ENCODE data around the gene YRDC. TPM values are rescaled to one million over a fixed set of nuclear protein-coding genes. Genes with fewer than 3 reads are reported as not detected.
"Not testable (repeated sequence)": the region's sequence is repeated elsewhere in the genome, so short reads cannot be mapped to it uniquely, and the experiment has no call there.

Gene YRDC
- total RNA-seq, 1 donor from 2014 or later = 46.5 TPM

DNA sequence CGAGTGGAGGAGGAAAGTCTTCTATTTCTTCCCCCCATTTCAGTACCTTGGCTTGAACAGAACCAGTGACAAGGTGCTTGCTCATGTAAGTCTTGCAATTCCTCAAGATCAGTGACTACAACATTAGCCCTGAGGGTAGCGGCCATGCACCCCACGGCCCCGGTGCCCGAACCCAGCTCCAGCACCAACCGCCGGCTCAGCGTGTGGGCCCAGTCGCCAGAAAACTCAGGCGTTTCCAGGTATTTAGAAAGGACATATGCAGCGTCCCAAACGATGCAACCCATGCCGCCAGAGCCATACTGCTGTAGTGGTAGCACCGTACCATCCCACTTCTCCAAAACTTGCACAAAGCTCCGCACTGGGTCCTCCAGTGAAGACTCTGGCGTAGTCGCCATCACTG is 25.5 kb downstream of the YRDC start:
- peaks cover under 1% of the 10 kb centered on the region for H3K4me1 Mint-ChIP-seq (ENCODE audit: low read depth)
- H3K9me3 Mint-ChIP-seq = no peaks in the 10 kb centered on the region
- H3K27me3 Mint-ChIP-seq (ENCODE audit: low read depth) = peaks cover 14% of the 10 kb centered on the region
- no peaks in the 10 kb centered on the region for H3K36me3 Mint-ChIP-seq (ENCODE audit: low read depth)
- intact Hi-C loops (cut with micrococcal nuclease) = no loop called here
- H3K27ac Mint-ChIP-seq = no peak overlapping the region
- DNase-seq (ENCODE audit: low spot score) = no peak
- H3K4me3 Mint-ChIP-seq (ENCODE audit: low read depth) = no peak overlapping the region

DNA sequence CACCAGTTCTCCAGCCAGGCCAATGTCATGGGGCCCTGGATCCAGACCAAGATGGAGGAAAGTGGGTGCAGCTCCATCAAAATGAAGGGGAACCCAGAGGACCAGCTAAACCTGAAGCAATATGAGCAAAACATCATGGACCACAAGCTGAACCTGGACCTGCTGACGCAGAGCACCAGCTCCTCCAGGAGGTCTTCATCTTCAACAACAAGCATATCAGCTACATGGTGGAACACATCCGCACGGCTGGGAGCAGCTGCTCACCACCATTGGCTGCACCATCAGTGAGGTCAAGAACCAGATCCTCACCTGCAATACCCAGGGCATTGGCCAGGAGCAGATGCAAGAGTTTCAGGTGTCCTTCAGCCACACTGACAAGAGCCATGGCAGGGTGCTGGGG is 29.4 kb downstream of the YRDC start:
- DNase-seq (ENCODE audit: low spot score) = no peak
- intact Hi-C loops (cut with micrococcal nuclease) = no loop called here
- Mint-ChIP-seq H3K36me3 (ENCODE audit: low read depth) (no peaks in the 10 kb centered on the region), H3K27ac (no peak overlapping the region), H3K4me3 (ENCODE audit: low read depth) (no peak overlapping the region), H3K9me3 (no peaks in the 10 kb centered on the region), H3K27me3 (ENCODE audit: low read depth) (peaks cover 6% of the 10 kb centered on the region), H3K4me1 (ENCODE audit: low read depth) (peaks cover 4% of the 10 kb centered on the region)

DNA sequence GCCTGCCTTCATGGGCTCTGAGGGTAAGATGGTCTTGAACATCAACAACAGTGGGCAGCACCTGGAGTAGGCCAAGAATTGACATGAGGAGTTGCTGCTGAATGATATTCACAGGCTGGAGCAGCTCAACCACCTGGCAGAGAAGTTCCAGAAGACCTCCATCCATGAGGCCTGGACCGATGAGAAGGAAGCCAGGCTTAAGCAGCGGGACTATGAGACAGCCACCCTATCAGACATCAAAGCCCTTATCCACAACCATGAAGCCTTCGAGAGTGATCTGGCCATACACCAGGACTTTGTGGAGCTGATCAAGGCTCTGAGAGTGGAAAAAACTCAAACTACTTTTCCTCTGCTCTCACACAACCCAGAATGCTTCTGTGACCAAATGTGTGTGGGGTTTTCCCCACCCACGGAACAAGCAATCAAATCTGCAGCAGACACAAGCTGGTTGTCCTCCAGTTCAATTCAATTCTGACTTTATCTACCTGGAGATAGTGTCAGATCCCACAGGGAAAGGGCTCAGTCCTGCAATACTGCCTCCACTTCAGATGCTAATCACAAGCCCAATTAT is 31.0 kb downstream of the YRDC start:
- H3K9me3 Mint-ChIP-seq = no peaks in the 10 kb centered on the region
- peaks cover 4% of the 10 kb centered on the region for H3K4me1 Mint-ChIP-seq (ENCODE audit: low read depth)
- intact Hi-C loops (cut with micrococcal nuclease) = no loop called here
- H3K4me3 Mint-ChIP-seq (ENCODE audit: low read depth) = no peak overlapping the region
- peaks cover 6% of the 10 kb centered on the region for H3K27me3 Mint-ChIP-seq (ENCODE audit: low read depth)
- H3K27ac Mint-ChIP-seq = no peak overlapping the region
- H3K36me3 Mint-ChIP-seq (ENCODE audit: low read depth) = no peaks in the 10 kb centered on the region
- DNase-seq (ENCODE audit: low spot score) = no peak

DNA sequence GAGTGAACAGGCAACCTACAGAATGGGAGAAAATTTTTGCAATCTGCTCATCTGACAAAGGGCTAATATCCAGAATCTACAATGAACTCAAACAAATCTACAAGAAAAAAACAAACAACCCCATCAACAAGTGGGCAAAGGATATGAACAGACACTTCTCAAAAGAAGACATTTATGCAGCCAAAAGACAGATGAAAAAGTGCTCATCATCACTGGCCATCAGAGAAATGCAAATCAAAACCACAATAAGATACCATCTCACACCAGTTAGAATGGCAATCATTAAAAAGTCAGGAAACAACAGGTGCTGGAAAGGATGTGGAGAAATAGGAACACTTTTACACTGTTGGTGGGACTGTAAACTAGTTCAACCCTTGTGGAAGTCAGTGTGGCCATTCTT is 36.6 kb downstream of the YRDC start:
- DNase-seq (ENCODE audit: low spot score); H3K4me3 Mint-ChIP-seq (ENCODE audit: low read depth); intact Hi-C loops (cut with micrococcal nuclease); H3K36me3 Mint-ChIP-seq (ENCODE audit: low read depth); H3K4me1 Mint-ChIP-seq (ENCODE audit: low read depth); H3K27ac Mint-ChIP-seq; H3K9me3 Mint-ChIP-seq: not testable (repeated sequence)
- peaks cover 33% of the 10 kb centered on the region for H3K27me3 Mint-ChIP-seq (ENCODE audit: low read depth)

DNA sequence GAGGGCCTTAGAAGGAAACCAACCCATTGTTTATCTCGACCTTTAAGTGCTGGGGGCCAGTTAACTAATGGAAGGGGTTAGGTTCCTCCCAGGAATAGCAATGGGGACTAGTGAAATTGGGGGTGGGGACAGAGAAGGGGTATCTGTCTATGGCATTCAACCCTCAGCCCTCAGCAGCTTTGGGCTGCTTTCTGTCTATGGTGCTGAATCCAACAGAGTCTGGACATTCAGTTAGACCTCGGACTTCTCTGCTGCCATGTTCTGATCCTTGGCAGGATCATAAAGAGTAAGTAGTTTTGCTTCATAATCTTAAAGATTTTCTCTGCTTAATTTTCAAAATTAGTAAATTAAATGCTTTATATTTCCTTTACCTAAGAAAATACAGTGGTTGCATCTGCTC is 40.5 kb downstream of the YRDC start:
- DNase-seq (ENCODE audit: low spot score) = no peak
- Mint-ChIP-seq H3K36me3 (ENCODE audit: low read depth) (no peaks in the 10 kb centered on the region), H3K9me3 (no peaks in the 10 kb centered on the region), H3K27me3 (ENCODE audit: low read depth) (peaks cover 67% of the 10 kb centered on the region), H3K4me1 (ENCODE audit: low read depth) (peaks cover 9% of the 10 kb centered on the region), H3K4me3 (ENCODE audit: low read depth) (no peak overlapping the region), H3K27ac (no peak overlapping the region)
- intact Hi-C loops (cut with micrococcal nuclease) = no loop called here

DNA sequence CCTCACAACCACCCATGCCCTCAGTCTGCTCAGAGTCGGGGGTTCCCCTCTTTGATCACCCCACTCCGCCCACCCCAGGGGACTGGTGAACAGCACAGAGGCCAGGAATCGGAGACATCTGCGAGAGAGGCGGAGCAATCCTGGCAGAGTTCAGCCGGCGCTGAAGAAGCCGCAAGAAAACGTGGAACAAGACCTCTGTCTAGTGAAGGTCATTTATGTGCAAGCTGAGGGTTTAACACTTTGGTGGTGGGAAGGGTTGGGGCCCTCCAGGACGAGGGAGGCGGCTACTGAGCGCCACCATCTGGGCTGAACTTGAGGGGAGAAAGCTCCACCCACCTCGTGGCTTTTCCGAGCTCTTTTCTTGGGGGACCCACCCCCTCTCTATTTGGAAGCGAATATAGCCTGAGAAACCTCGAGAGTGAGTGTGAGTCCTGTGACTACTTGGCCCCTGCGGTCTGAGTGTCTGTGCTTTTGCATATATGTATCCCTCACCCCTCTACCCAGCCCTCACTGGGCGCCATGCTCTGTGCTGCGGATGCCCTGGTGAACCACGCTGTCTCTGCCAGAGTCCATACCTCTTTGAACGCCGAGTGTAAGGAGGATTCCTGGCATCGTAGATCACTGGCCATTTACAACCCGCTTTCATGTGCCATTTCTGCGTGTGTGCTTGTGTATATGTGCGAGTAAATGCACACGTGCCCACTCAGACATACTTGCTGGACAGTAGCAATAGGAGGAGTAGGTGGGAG is 41.9 kb downstream of the YRDC start:
- H3K4me3 Mint-ChIP-seq (ENCODE audit: low read depth) = peak overlapping the region; percentile 35
- no peaks in the 10 kb centered on the region for H3K36me3 Mint-ChIP-seq (ENCODE audit: low read depth)

DNA sequence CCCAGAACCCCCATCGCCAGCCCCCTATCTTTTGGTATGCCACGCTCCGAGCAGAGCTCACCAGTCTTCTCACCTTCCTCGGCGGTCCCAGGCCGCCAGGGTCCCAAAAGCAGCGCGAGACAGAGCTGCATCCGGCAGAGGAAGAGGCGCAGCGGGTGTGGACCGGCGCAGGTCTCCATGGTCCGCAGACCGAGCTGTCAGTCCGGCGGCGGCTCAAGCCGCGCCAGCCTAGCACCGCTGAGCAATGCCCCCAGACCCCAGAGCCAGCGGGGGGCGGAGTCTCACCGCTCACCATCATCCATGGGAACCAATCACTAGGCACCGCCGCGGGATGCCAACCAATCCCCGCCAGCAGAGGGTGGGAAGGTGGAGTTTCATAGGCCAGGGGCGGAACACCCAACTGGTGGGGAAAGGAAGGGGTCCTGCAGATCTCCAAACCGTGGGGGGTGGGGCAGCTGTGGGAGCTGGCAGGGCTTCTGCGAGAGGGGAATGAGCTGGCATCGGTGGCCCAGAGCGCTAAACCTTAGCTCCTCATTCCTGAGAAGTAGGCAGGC is 43.0 kb downstream of the YRDC start, which contains the start of gene EPHA10:
TSS of gene EPHA10 (minus strand) at position 233 of the 554 bp plus-strand sequence. CDS start at position 179, 54 bp downstream.
- peaks cover 9% of the 10 kb centered on the region for H3K4me1 Mint-ChIP-seq (ENCODE audit: low read depth)
- H3K27me3 Mint-ChIP-seq (ENCODE audit: low read depth) = peaks cover 62% of the 10 kb centered on the region
- H3K36me3 Mint-ChIP-seq (ENCODE audit: low read depth) = no peaks in the 10 kb centered on the region
- no peak for DNase-seq (ENCODE audit: low spot score)
- intact Hi-C loops (cut with micrococcal nuclease) = no loop called here
- no peaks in the 10 kb centered on the region for H3K9me3 Mint-ChIP-seq
- peak within 1 kb of the TSS; percentile 35 for H3K4me3 Mint-ChIP-seq (ENCODE audit: low read depth)
- no peak within 1 kb of the TSS for H3K27ac Mint-ChIP-seq

More for the DNA sequence above, 41.9 kb downstream of the YRDC start:
- Mint-ChIP-seq H3K27ac (no peak overlapping the region), H3K9me3 (no peaks in the 10 kb centered on the region), H3K27me3 (ENCODE audit: low read depth) (peaks cover 70% of the 10 kb centered on the region), H3K4me1 (ENCODE audit: low read depth) (peaks cover 9% of the 10 kb centered on the region)
- DNase-seq (ENCODE audit: low spot score) = no peak
- intact Hi-C loops (cut with micrococcal nuclease) = no loop called here

DNA sequence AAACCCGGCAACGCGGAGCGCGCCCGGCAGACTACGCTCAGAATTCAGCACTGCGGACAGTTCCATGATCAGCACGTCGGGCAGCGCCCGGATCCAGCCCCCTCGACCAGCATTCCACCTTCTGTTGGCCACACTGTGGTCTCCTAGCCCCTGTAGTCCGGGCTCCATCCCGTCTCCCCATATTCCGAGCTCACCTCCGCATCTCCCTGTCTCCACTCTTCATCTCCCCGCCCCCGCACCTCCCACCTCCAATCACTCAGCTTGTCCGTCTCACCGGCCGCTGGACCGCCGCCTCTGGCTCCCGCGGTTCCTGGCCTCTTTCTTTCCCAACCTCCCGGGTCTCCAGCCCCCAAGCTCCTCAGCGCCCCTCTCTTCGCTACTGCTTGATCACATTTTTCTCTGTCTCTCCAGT is 43.6 kb downstream of the YRDC start:
- Mint-ChIP-seq H3K27ac (no peak overlapping the region), H3K4me1 (ENCODE audit: low read depth) (peaks cover 9% of the 10 kb centered on the region), H3K27me3 (ENCODE audit: low read depth) (peaks cover 60% of the 10 kb centered on the region), H3K9me3 (no peaks in the 10 kb centered on the region), H3K36me3 (ENCODE audit: low read depth) (no peaks in the 10 kb centered on the region), H3K4me3 (ENCODE audit: low read depth) (no peak overlapping the region)
- intact Hi-C loops (cut with micrococcal nuclease) = no loop called here
- DNase-seq (ENCODE audit: low spot score) = peak; percentile 44

DNA sequence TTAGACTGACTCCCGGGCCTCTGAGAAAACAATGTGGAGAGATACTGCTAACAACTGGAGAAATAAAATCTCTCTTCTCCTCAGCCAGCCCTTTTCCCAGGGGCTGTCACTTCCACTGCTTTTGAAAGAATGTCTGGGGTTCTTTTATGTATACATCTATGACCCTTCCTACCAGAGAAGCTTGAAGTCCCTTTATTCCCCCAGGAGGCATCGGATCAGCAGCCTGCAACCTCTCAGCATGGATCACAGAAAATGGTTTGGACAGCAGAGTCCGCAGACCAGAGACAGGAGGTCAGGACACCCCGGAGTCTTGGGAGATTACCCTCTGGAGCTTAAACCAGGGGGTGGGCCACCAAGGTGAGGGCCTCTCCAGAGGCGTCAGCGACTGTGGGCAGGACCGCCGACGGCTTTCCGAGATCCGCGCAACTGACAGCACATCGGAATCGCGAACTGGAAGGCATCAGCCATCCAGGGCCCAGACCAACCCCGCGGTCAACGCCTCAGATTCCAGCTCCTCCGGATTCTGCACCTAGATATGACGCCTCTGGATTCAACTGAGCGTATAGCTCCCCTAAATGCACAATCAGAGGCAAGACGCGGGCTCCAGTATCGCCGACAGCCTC is 44.1 kb downstream of the YRDC start:
- Mint-ChIP-seq H3K4me1 (ENCODE audit: low read depth) (peaks cover 9% of the 10 kb centered on the region), H3K4me3 (ENCODE audit: low read depth) (no peak overlapping the region), H3K27ac (no peak overlapping the region), H3K36me3 (ENCODE audit: low read depth) (no peaks in the 10 kb centered on the region), H3K27me3 (ENCODE audit: low read depth) (peaks cover 58% of the 10 kb centered on the region), H3K9me3 (no peaks in the 10 kb centered on the region)
- intact Hi-C loops (cut with micrococcal nuclease) = no loop called here
- no peak for DNase-seq (ENCODE audit: low spot score)

DNA sequence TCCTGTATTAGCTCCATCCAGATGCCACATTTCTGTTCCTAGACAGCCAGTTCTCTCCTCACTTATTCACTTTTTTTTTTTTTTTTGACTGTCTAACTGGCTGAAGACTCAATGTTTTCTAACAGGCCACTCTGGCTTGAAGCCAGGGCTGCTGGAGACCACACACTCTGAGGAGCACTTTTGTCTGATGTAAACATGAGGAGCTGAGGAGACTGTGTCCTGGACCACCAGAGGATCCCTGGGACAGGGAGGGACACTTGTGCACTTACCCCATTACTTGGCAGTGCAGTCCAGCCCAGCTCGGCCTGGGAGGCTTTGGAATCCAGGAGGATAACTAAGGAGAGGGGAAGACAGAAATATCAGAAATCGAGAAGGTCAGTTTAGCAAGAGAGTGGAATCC is 45.5 kb downstream of the YRDC start:
- Mint-ChIP-seq H3K4me1 (ENCODE audit: low read depth) (peaks cover 9% of the 10 kb centered on the region), H3K27ac (no peak overlapping the region), H3K27me3 (ENCODE audit: low read depth) (peaks cover 50% of the 10 kb centered on the region), H3K9me3 (no peaks in the 10 kb centered on the region), H3K36me3 (ENCODE audit: low read depth) (no peaks in the 10 kb centered on the region), H3K4me3 (ENCODE audit: low read depth) (no peak overlapping the region)
- no peak for DNase-seq (ENCODE audit: low spot score)
- intact Hi-C loops (cut with micrococcal nuclease) = no loop called here

DNA sequence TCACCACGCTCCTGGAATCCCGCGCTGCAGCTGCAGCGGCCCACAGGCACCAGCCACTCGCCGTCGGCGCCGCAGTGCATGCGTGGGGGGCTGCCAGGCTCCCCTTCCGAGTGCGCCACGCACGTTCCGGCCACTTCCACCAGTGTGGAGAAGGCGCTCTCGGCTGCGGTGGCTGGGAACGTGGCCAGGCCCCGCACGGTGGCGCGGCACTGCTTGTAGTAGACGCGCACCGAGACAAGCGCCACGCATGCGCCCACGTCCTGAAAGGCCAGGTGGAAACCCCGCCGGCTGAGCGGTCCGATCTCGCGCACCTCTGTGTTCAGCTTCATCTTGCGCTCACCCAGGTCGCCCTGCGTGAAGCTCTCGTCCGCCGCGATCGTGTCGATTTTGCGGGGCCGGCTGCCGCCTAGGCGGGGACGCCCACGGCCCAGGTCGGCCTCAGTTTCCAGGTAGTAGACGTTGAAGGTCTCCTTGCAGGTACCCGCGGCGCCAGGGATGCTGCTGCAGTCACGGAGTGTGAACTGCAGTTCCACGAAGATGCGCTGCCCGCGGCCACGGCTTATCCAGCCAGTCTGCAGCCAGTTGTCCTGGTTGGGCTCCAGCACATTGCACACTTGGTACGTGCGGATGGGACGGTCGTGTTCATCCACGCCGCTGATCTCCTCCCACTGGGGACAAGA is 46.5 kb downstream of the YRDC start:
- Mint-ChIP-seq H3K4me1 (ENCODE audit: low read depth) (peaks cover 9% of the 10 kb centered on the region), H3K36me3 (ENCODE audit: low read depth) (no peaks in the 10 kb centered on the region), H3K9me3 (no peaks in the 10 kb centered on the region), H3K27me3 (ENCODE audit: low read depth) (peaks cover 41% of the 10 kb centered on the region), H3K27ac (no peak overlapping the region), H3K4me3 (ENCODE audit: low read depth) (no peak overlapping the region)
- intact Hi-C loops (cut with micrococcal nuclease) = no loop called here
- DNase-seq (ENCODE audit: low spot score) = no peak

DNA sequence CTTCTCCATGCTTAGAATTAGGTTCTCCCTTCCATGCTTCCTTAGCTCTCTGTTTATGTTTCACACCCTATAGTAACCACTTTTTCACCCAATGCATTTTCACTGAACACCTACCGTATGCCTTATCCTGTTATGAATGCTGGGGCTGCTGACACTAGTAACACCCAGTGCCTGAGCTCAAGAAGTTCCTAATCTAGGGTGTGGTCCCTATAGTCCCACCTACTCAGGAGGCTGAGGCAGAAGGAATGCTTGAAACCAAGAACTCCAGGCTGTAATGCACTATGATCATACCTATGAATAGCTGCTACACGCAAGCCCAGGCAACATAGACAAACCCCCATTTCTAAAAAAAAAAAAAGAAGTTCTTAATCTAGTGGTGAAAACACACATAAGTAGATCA is 48.6 kb downstream of the YRDC start:
- no peak overlapping the region for H3K27ac Mint-ChIP-seq
- intact Hi-C loops (cut with micrococcal nuclease) = no loop called here
- no peak for DNase-seq (ENCODE audit: low spot score)
- H3K27me3 Mint-ChIP-seq (ENCODE audit: low read depth) = peaks cover 27% of the 10 kb centered on the region
- H3K4me1 Mint-ChIP-seq (ENCODE audit: low read depth) = peaks cover 9% of the 10 kb centered on the region
- H3K9me3 Mint-ChIP-seq = no peaks in the 10 kb centered on the region
- no peaks in the 10 kb centered on the region for H3K36me3 Mint-ChIP-seq (ENCODE audit: low read depth)
- no peak overlapping the region for H3K4me3 Mint-ChIP-seq (ENCODE audit: low read depth)

Measured in activated T-helper 2 cell treated with anti-CD3 and anti-CD28 coated beads, Interferon-gamma antibody, Interleukin-2, Interleukin-4, amounts not matched to agents 10 μg/mL and 5 μg/mL and 100 μg/mL, durations not matched to agents 14 hours and 24 hours and 36 hours (primary cell).